Loucy (cell line): ENCODE data around the gene SERTM1.

Experiments
- H2AFZ ChIP-seq: fragments of 200-600 bp; sonication (generic); 2 replicates; pipeline ENCODE4 v1.6.0; 2016; ENCODE audit warnings: antibody characterized with exemption, mild to moderate bottlenecking, low read length, moderate library complexity
- H3F3A ChIP-seq: fragments of 200-600 bp; 2 replicates; pipeline ENCODE4 v1.6.0; 2016; ENCODE audit warnings: antibody characterized with exemption, low read depth, mild to moderate bottlenecking
- H3K27me3 ChIP-seq: fragments of 200-600 bp; sonication (generic); 2 replicates; pipeline ENCODE4 v1.6.1; 2014; ENCODE audit warnings: low read length, mild to moderate bottlenecking; ENCODE audit not compliant: insufficient read depth, poor library complexity, severe bottlenecking
- H3K36me3 ChIP-seq: fragments of 200-600 bp; sonication (generic); 2 replicates; pipeline ENCODE4 v1.6.1; 2016; ENCODE audit warnings: low read length; ENCODE audit not compliant: insufficient read depth
- H3K4me1 ChIP-seq: fragments of 200-600 bp; sonication (generic); 2 replicates; pipeline ENCODE4 v1.5.1; 2014; ENCODE audit warnings: low read length, mild to moderate bottlenecking; ENCODE audit not compliant: insufficient read depth, poor library complexity, severe bottlenecking
- H3K4me2 ChIP-seq: fragments of 200-600 bp; sonication (generic); 2 replicates; pipeline ENCODE4 v1.6.0; 2014; ENCODE audit warnings: antibody characterized with exemption, low read length, low read depth, mild to moderate bottlenecking; ENCODE audit not compliant: poor library complexity, severe bottlenecking
- H3K4me3 ChIP-seq: fragments of 200-600 bp; sonication (generic); 2 replicates; pipeline ENCODE4 v1.5.1; 2014; ENCODE audit warnings: low read length, mild to moderate bottlenecking, mixed read lengths; ENCODE audit not compliant: poor library complexity, severe bottlenecking
- H3K79me2 ChIP-seq: fragments of 200-600 bp; sonication (generic); 2 replicates; pipeline ENCODE4 v1.6.1; 2014; ENCODE audit warnings: low read length; ENCODE audit not compliant: insufficient read depth
- H3K9ac ChIP-seq: fragments of 200-600 bp; sonication (generic); 2 replicates; pipeline ENCODE4 v1.6.0; 2014; ENCODE audit warnings: mild to moderate bottlenecking, low read depth, low read length, moderate library complexity; ENCODE audit not compliant: poor library complexity, severe bottlenecking
- H3K9me2 ChIP-seq: fragments of 200-600 bp; sonication (generic); replicated peaks from 2 replicates; pipeline ENCODE4 v1.6.1; 2016; ENCODE audit warnings: low read depth, low read length, mixed read lengths
- H3K9me3 ChIP-seq: fragments of 200-600 bp; sonication (generic); 2 replicates; pipeline ENCODE4 v1.6.1; 2014; ENCODE audit warnings: mild to moderate bottlenecking, antibody characterized with exemption, low read length, low read depth; ENCODE audit not compliant: insufficient read depth
- H4K20me1 ChIP-seq: fragments of 200-600 bp; sonication (generic); 2 replicates; pipeline ENCODE4 v1.6.0; 2014; ENCODE audit warnings: antibody characterized with exemption, low read length, mild to moderate bottlenecking; ENCODE audit not compliant: insufficient read depth, poor library complexity, severe bottlenecking
- CTCF ChIP-seq: fragments of 200-600 bp; sonication (generic); conservative IDR thresholded peaks from 2 replicates; pipeline ENCODE4 v1.5.1; 2014; ENCODE audit warnings: mild to moderate bottlenecking, antibody characterized with exemption, low read length
- EZH2phosphoT487 ChIP-seq: fragments of 200-600 bp; IDR thresholded peaks from 2 replicates; pipeline ENCODE4 v1.6.1; 2018; ENCODE audit warnings: antibody characterized with exemption, mild to moderate bottlenecking, moderate library complexity, borderline replicate concordance

SERTM1 gene

DNA sequence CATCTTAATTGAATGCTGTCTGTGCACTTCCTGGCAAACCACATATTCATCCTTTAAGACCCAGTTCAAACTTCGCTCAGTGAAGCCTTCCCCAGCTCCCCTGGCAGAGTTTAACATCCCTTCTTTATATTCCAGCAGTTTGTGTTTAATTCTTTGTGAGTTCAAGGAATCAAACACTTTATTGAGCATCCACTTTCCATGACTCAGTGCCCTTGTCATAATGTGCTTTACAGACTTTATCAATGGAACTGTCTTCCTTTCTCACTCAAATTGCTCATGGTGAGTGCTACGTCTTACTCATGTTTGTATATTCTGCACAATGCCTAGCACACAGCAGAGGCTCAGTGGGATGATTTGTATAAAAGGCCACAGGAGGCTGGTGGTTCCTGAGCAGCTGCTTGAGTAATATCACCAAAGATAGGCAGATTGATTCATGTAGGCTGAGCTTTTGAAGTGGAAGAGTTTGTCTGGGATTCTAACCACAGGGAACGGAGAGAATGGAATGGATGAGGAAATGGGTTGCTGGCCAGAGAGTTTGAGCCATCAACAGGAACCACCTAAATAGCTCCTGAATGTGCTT is 44.2 kb downstream of the SERTM1 start:
- no peak overlapping the region for H3K4me2 ChIP-seq
- no peak overlapping the region for H2AFZ ChIP-seq
- no peak overlapping the region for H3K4me3 ChIP-seq
- H3K4me1 ChIP-seq, result no peaks in the 10 kb centered on the region
- H3K79me2 ChIP-seq, result no peaks in the 10 kb centered on the region
- no peak overlapping the region for H3K9ac ChIP-seq
- no peaks in the 10 kb centered on the region for H3K36me3 ChIP-seq
- H3K27me3 ChIP-seq, result no peaks in the 10 kb centered on the region
- no peaks in the 10 kb centered on the region for H4K20me1 ChIP-seq
- H3K9me2 ChIP-seq, result no peaks in the 10 kb centered on the region
- TF ChIP-seq EZH2phosphoT487 (no peak), CTCF (no peak)
- H3K9me3 ChIP-seq, result no peaks in the 10 kb centered on the region
- no peaks in the 10 kb centered on the region for H3F3A ChIP-seq

- H3K4me2 ChIP-seq, result no peak overlapping the region
- H2AFZ ChIP-seq, result no peak overlapping the region
- no peaks in the 10 kb centered on the region for H3F3A ChIP-seq
- H3K36me3 ChIP-seq, result no peaks in the 10 kb centered on the region
- H3K9ac ChIP-seq, result no peak overlapping the region
- H3K27me3 ChIP-seq, result no peaks in the 10 kb centered on the region
- TF ChIP-seq CTCF (no peak), EZH2phosphoT487 (no peak)
- no peaks in the 10 kb centered on the region for H3K4me1 ChIP-seq
- H3K9me2 ChIP-seq, result no peaks in the 10 kb centered on the region
- H3K4me3 ChIP-seq, result no peak overlapping the region
- H4K20me1 ChIP-seq, result no peaks in the 10 kb centered on the region
- H3K9me3 ChIP-seq, result no peaks in the 10 kb centered on the region
- no peaks in the 10 kb centered on the region for H3K79me2 ChIP-seq
Observed at GRCh38 chr13:36718686-36719085, 44.9 kb downstream of the SERTM1 start.

- no peaks in the 10 kb centered on the region for H3K9me3 ChIP-seq
- no peak overlapping the region for H2AFZ ChIP-seq
- no peaks in the 10 kb centered on the region for H3K4me1 ChIP-seq
- H3K79me2 ChIP-seq, result no peaks in the 10 kb centered on the region
- TF ChIP-seq CTCF (no peak), EZH2phosphoT487 (no peak)
- no peaks in the 10 kb centered on the region for H3K27me3 ChIP-seq
- no peak overlapping the region for H3K9ac ChIP-seq
- H3F3A ChIP-seq, result no peaks in the 10 kb centered on the region
- no peak overlapping the region for H3K4me2 ChIP-seq
- H3K36me3 ChIP-seq, result no peaks in the 10 kb centered on the region
- H4K20me1 ChIP-seq, result no peaks in the 10 kb centered on the region
- H3K9me2 ChIP-seq, result no peaks in the 10 kb centered on the region
- no peak overlapping the region for H3K4me3 ChIP-seq
Observed at GRCh38 chr13:36724141-36724540, 50.3 kb downstream of the SERTM1 start.
